Retinal pigment epithelial cell (primary cell): Measurements from ENCODE around the gene QKI.

Source experiments
- DNase-seq: peaks from one replicate; pipeline ENCODE4 v3.0.0-alpha.2; 2010; ENCODE audit warnings: low read depth
- H3K4me3 ChIP-seq: 2 replicates; pipeline ENCODE4 v1.5.1; 2011; ENCODE audit warnings: mild to moderate bottlenecking, low read length, control low read depth, moderate library complexity
- CTCF ChIP-seq: conservative IDR thresholded peaks from 2 replicates; pipeline ENCODE4 v1.5.1; 2011; ENCODE audit warnings: low read depth, low read length, control low read depth, inconsistent platforms

The QKI gene

GRCh38 chr6:163414946-163415619, 565 bp downstream of the QKI start:
- no peak for TF ChIP-seq CTCF
- no peak for DNase-seq
- peak overlapping the region; percentile 95 for H3K4me3 ChIP-seq

- H3K4me3 ChIP-seq, result peak overlapping the region; percentile 95
- no peak for DNase-seq
- no peak for TF ChIP-seq CTCF
These were observed 1.4 kb downstream of the QKI start for GRCh38 chr6:163415620-163416556.

GRCh38 chr6:163416557-163417253, 2.2 kb downstream of the QKI start:
- DNase-seq, result peak; percentile 58
- peak; percentile 58 for TF ChIP-seq CTCF
- H3K4me3 ChIP-seq, result peak overlapping the region; percentile 95

GRCh38 chr6:163417595-163417994, 3.1 kb downstream of the QKI start:
- no peak for DNase-seq
- H3K4me3 ChIP-seq, result peak overlapping the region; percentile 95

GRCh38 chr6:163418311-163419029, 4.0 kb downstream of the QKI start:
- no peak for DNase-seq
- TF ChIP-seq CTCF, result no peak
- H3K4me3 ChIP-seq, result peak overlapping the region; percentile 4

More at GRCh38 chr6:163417595-163417994, 3.1 kb downstream of the QKI start:
- no peak for TF ChIP-seq CTCF

- no peak for DNase-seq
- no peak overlapping the region for H3K4me3 ChIP-seq
- TF ChIP-seq CTCF, result no peak
These were observed 5.1 kb downstream of the QKI start for GRCh38 chr6:163419413-163420288.
